GM18519 (cell line): ENCODE measurements around the gene TUBD1.

Source experiments
- ATAC-seq: cut with Tn5 transposase; IDR thresholded peaks from one replicate; pipeline ENCODE4 v1.9.1; 2021; ENCODE audit warnings: mild to moderate bottlenecking, moderate library complexity; ENCODE audit not compliant: unreplicated experiment, low FRiP score

The TUBD1 gene

DNA sequence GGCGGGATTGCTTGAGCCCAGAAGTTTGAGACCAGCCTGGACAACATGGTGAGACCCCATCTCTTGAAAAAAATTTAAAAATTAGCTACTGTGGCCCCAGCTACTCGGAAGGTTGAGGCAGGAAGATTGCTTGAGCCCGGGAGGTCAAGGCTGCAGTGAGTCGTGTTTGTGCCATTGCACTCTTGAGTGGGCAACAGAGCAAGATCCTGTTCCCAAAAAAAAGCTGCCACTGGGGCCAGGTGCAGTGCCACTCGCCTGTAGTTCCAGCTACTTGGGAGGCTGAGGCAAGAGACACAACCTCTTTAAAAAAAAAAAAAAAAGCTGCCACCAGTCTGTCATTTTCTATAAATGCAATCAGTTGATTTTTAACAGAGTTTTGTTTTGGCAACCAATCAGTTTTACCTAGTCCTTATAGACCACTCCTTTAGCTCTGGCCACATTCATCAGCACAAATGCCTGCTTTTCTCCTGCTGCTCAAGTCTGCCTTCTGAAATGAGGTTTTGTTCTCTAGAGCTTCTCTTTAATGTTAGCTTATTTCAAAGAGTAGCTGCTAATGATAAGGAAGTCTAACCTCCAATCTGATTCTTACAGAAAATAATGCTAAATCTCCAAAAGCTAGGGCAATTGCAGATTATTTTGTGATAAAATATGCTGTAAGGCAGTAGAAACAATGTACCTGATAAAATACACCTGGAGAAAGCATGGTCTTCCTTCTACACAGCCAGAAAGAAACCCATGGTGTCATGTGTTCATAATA lies 64.8 kb downstream of the TUBD1 start:
- no peak for ATAC-seq

DNA sequence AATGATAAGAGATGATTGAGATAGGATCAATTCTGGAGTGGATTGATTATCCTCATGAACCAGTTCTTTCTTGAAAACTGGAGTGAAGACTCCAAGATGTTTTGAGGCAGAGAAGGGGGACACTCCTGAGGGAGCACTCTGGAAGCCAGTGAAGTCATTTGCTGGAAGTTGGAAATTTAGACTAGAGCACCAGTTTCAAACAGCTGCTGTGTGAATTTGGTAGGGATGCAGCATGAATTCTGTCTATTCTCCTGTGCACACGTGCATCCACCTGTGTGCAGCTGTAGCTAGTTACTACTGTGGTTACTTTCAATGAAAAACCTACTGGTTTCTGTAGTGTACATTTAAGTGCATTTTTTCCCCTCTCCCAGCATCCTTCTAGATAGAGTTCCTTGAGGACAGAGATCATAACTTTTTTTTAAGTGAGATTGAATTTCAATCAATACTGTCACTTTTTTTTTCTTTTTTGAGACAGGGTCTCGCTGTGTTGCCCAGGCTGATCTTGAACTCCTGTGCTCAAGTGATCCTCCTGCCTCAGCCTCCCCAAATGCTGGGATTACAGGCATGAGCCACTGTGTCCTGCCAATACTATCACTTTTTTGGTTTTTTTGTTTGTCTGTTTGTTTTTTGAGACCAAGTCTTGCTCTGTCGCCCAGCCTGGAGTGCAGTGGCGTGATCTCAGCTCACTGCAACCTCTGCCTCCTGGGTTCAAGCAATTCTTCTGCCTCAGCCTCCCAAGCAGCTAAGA lies 65.9 kb downstream of the TUBD1 start:
- ATAC-seq: no peak

DNA sequence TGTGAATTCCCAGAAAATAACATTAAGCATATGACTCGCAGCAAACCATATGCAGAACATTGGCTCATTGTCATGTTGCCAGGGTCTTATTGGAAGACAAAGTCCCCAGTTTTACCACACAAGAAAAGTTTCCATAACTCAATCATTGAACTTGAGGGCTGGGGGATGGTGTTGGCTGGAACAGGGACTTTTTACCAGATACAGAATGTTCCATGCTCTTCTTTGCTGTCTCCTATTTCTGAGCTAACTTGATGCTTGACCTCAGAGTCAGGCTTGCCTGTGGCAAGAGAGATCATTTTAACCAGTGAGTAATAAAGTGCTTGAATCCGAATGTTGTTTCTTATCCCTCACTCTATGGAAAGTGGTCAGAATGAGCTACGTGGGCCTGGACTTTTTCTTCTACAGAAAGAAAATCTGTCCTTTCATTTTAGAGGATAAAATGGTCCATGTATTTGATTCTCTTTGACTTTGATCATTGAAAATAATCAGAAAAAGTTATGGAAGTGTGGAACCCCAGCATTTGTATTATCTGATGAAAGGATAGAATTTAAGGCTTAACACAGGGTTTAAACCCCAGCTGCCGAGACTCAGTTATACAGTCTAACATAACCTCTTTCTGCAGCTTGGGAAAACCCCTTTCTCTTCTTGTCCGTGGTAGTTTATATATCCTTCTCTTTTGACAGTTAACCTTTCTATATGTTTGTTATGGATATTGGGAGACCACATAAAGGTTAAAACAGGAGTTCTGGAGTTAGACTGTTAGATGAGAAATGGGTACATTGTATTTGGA lies 67.0 kb downstream of the TUBD1 start:
- ATAC-seq: no peak

DNA sequence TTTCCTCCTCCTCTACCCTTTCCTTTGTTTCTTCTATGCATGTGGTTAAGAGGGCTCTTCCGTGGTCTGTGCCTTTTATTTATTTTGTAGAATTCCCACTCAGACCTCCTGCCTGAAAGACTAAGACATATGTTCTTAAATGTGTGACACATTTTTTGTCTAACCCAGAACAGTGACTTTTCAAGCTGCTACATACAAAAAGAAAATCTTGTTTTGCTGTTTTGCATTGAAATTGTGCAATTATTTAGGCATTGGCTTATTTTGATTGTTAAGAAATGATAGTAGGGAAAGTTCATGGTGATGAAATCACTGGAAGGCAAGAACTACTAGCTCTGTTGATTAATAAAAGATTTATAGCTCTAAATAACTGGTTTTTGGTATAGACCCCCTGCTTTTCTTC lies 76.8 kb downstream of the TUBD1 start:
- no peak for ATAC-seq

DNA sequence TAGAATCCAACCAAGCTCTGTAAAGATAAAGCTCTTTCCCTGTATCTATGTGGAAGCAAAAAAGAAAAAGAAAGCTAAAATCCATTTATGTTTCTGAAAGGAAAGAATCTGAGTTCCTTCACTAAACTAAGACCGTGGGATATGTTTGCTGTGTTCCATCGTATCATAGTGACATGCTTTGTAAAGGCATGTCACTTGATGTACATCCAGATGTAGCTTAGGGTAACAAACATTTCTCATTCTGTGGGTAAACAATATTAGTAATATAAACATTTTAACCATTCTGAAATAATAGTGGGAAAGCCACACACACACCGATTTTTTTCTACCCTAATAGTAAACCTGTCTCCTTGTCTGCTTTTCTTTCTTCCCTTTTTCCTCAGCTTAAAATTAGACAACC lies 78.1 kb downstream of the TUBD1 start:
- no peak for ATAC-seq

GRCh38 chr17:59814276-59814675 lies 78.5 kb downstream of the TUBD1 start:
- ATAC-seq: no peak

- ATAC-seq: no peak
These were observed 80.6 kb downstream of the TUBD1 start for GRCh38 chr17:59812139-59812538.

- no peak for ATAC-seq
These were observed 81.5 kb downstream of the TUBD1 start for GRCh38 chr17:59811209-59811608.

DNA sequence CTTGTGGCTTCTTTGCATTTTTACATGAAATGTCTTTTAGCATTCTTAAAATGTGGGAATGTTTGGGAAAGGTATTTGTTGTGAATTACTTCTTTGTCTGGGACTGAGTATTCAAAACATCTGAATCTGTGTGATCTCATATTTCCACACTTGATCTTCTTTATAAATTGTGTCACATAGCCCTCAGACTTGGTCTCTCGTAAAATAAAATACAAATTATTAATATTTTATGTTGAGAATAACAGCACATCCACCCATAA lies 81.9 kb downstream of the TUBD1 start:
- no peak for ATAC-seq
